Retina (tissue), 1 donor: ENCODE measurements around the gene CAMP.

Experiments used
- DNase-seq: peaks from one replicate; pipeline ENCODE4 v3.0.0-alpha.2; 2016

Gene CAMP

GRCh38 chr3:48215019-48215418 is 8.3 kb upstream of the CAMP start:
- no peak for DNase-seq

DNA sequence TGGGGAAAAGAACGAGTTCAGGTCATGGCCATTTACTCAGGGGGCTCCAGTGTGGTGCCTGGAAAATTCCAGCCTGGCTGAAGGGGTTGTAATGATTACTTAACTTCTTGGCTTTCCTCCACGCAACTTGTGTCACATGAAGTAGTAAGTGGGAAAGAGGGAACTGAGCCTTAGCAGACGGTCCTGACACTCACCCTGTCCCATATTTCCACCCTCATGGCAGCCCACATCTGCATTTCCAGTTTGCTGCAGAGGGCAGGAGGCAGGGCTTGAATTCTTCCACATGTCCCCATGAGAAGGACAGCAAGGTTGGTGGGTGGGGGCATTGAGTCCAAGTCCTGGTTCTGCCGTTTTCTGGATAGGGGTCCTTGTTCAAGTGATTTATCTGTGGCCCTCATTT is 7.8 kb upstream of the CAMP start:
- no peak for DNase-seq

DNA sequence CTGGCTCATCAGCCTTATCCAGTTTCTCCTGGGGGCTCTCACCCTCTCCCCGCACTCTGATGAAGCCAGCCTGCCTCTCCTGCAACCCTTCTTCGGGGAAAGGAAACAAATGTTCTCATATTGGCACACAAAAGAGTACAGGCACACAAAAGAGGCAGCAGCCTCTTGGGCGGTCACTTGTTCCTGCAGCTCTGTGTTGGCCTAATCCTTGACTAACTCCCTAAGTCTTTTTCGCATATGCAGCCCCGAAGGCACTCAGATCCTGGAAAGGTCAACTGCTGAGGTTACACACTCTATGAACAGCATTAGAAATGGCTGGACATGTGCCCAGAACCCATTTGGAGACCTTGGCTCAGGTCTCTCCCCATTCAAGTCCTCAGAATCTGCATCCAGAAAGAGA is 7.4 kb upstream of the CAMP start:
- no peak for DNase-seq

DNA sequence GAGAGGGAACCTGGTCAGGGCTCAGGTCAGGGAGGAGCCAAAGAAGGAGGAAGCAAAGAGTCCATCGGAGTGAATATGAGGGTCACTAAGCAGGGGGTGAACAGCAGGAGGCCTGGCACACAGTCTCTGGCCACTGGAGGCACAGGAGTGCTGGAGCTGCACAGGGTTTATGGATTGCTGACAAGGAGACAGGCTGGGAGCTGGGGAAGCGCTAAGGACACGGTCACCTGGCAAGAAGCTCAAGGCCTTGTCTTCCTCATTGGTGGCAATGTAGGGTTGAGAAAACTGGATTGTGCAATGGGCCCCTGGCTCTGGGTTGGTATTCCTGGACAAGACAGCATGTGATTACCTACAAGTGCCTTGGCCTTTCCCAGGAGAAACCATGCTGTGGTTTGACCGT is 5.8 kb upstream of the CAMP start:
- no peak for DNase-seq

DNA sequence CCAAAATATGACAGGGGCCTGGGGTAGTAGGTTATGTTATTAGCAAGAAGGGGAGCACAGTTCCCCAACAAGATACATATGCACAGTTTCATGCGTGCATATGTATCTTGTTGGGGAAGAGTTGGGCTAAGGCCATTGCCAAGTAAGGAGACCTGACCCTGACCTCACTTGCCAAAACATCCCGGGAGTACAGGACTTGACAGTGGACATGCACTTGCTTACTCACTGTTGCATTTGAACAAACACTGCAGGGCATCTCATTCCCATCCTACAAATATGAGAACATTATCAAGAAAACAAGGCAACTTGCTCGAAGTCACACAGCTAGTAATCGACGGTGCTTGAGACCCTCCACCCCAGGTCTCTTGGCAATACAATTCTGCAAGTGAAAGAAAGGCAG is 4.8 kb upstream of the CAMP start:
- DNase-seq: no peak

DNA sequence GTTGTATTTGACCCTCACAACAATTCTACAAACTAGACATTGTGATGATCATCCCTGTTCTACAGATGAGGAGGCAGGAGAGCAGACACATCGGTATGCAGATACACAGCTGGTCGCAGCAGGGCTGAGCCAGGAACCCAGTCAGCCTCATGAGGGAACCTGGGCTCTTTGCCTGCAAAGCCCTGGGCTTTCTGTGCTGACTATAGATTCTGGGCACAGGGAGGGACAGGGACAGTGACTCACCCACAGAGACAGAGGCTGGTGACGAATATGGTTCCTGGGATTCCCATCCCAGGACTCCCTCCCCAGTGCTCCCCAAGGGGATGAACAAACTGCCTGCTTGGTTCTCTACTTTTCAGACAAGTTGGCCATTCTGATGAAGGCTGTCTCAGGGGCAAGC is 3.8 kb upstream of the CAMP start:
- no peak for DNase-seq

DNA sequence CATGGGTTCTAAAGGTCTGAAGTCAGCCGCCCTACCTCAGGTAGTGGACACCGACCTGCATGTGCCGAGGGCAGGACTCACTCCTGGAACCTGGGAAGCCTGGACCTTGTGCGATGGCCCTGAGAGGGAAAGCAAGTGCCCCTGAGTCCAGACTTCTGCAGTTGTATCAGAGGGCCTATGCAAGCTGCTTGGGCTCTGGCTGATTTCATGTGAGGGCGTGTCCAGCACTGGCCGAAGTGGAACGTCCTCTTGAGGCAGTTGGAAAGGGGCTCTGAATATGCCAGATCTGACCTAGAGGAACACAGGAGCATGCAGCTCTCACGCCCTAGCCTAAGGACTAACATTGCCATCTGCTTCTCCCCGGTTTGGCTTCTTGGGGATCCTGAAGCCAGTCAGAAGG is 2.5 kb upstream of the CAMP start:
- DNase-seq: no peak

GRCh38 chr3:48225587-48225986 is 2.3 kb downstream of the CAMP start:
- DNase-seq: no peak

DNA sequence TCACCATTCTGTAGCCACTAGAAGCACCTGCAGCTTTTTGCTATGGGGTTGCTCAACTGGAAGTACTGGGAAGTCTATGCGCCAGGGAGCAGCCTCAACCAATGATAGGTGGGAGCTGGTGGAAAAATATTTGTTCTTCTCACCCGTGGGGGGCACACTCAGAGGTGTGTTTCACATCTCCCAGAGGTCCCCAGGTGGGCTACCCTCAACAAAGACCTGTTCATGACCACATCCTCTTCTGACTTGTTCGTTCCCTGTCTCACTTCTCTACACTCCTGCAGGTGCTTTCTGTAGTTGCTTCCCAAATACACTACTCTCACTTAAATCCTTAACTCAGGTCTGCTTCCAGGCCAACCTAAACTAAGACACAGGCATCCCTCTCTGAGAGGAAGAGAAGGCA is 3.6 kb downstream of the CAMP start:
- DNase-seq: no peak

DNA sequence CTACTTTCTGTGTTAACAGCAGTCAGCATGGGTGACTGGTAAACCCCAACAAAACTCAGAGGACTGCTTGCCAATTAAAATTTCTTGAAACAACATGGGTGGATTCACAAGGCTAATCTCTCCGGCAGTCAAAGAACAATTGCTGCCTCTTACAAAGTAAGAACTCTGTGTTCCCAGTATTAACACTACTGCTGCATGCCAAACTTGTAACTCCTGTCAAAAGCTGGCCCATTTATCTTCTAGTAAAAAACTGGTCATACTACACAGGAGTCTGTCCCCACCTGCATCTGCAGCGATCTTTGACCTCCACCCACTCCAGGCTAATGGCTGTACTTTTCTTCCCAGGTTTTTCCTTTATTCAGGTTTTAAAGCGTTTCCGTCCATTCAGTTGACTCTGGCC is 8.9 kb downstream of the CAMP start:
- DNase-seq: no peak

GRCh38 chr3:48232734-48233133 is 9.4 kb downstream of the CAMP start:
- peak; percentile 65 for DNase-seq

GRCh38 chr3:48233542-48233941 is 10.2 kb downstream of the CAMP start:
- no peak for DNase-seq

- DNase-seq: no peak
These were observed 13.2 kb downstream of the CAMP start for GRCh38 chr3:48236531-48236930.

GRCh38 chr3:48238531-48239085 is 15.3 kb downstream of the CAMP start:
- no peak for DNase-seq

DNA sequence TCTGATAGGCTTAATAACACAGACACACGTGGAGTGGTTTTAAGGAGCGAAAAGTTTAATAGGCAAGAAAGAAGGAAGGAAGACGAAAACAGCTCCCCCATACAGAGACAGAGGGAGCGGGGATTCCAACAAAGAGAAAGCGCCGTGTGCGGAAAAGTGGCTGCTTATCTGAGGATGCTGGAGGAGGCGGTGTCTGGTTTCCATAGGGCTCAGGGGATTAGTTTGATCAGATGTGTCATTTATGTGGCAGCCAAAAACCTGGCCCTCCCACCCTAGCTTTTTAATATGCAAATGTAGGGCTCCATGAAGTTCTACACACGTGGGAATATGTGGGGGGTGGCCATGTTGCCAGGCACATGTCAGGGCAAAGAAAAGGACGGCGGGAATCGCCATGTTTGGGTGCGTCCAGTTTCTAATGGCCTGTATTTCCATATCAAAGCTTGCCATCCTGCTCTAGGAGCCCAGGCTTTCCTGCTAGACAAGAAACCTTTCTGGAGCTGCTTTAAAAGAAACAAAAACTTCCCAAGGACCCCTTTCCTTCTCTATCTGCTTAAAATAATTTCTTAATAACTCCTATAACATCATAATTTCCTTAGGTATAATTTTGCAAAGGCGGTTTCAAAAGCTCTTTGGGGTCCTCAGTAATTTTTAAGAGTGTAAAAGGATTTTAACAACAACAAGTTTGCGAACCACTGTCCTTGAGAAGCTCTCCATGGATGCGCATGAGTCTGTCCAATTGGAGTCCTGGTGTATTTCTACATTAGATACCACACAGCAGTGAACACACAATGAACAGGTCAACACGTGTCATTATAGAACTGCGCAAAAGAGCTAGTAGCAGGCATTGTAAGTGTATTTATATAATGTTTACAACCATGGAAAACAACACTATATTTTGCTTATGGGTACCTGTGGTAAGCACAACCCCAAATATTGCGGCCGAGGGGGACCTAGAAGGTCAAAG is 17.0 kb downstream of the CAMP start:
- DNase-seq: no peak

DNA sequence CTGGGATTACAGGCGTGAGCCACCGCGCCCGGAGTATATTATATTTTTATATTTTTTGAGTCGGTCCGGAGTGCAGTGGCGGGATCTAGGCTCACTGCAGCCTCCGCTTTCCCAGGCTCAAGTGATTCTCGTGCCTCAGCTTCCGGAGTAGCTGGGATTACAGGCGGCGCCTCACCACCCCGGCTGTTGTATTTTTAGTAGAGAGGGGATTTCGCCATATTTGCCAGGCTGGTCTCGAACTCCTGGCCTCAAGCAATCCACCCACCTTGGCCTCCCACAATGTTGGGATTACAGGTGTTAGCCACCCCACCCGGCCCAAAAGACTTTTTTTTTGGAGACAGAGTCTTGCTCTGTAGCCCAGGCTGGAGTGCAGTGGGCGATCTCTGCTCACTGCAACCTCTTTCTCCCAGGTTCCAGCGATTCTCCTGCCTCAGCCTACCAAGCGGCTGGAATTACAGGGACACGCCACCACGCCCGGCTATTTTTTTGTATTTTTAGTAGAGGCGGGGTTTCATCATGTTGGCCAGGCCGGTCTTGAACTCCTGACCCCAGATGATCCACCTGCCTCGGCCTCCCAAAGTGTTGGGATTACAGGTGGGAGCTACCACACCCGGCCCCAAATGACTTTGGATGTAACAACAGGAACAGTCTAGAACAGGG is 18.6 kb downstream of the CAMP start:
- no peak for DNase-seq

- no peak for DNase-seq
These were observed 20.6 kb downstream of the CAMP start for GRCh38 chr3:48243886-48244285.

GRCh38 chr3:48244461-48244860 is 21.2 kb downstream of the CAMP start:
- DNase-seq: no peak

- no peak for DNase-seq
These were observed 21.8 kb downstream of the CAMP start for GRCh38 chr3:48245136-48245535.

DNA sequence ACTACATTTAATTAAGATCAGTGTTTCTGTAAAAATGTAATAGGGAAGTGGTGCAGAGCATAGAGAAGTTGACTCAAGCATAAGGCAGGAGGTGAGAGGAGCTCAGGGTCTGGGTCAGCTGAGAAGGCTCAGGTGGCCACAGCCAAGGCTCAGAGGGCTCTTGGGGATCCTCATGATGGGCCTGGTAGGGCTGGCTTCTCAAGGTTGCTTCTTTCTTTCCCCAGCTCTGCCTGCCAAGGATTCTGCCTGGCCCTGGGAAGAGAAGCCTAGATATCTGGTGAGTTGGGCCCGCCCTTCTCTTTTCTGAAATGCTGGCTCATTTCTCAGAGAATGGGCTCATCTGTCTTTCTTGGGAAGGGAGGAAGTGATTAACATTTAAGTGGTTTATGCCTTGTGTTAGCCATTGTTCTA is 24.1 kb downstream of the CAMP start:
- DNase-seq: no peak

- no peak for DNase-seq
These were observed 25.0 kb downstream of the CAMP start for GRCh38 chr3:48248095-48248850.

DNA sequence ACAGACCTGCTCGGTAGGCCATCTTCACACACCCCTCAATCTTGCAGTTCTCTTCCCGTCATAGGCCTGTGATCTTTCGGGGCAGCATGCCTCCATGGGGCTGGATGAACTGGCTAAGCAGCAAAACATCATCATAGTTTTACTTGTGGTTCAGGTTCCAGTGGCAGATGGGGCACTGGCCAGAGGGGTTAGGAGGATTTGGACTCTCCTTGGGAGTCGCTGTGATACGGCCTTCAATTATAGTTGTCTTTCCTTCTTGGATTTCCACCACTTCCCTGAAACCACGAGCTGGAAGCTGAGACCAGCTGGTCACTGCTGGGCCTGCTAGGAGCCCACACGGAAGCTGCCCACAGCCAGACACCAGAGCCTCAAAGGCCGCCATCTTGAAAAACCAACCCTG is 33.3 kb downstream of the CAMP start:
- no peak for DNase-seq

- no peak for DNase-seq
These were observed 35.2 kb downstream of the CAMP start for GRCh38 chr3:48258530-48258929.
